DND-41 (cell line): Measurements from ENCODE around the gene SFXN2.

Experiments
- ATAC-seq: fragments of 200-7000 bp; cut with Tn5 transposase; 3 replicates; pipeline ENCODE4 v1.9.1; 2021; ENCODE audit warnings: low read depth; ENCODE audit not compliant: insufficient read depth
- DNase-seq: peaks from one replicate; pipeline ENCODE4 v3.0.0-alpha.2; 2020
- H2AFZ ChIP-seq: 2 replicates; pipeline ENCODE4 v1.6.0; 2012; ENCODE audit warnings: low read depth, low read length
- H3K27ac ChIP-seq: 2 replicates; pipeline ENCODE4 v1.5.1; 2012; ENCODE audit warnings: low read length, inconsistent platforms
- H3K27me3 ChIP-seq: fragments of 200-600 bp; sonication (generic); 2 replicates; pipeline ENCODE4 v1.6.0; 2012; ENCODE audit warnings: low read length, mild to moderate bottlenecking, inconsistent platforms; ENCODE audit not compliant: insufficient read depth, poor library complexity
- H3K36me3 ChIP-seq: 2 replicates; pipeline ENCODE4 v1.5.1; 2012; ENCODE audit warnings: low read length, inconsistent platforms; ENCODE audit not compliant: insufficient read depth
- H3K4me1 ChIP-seq: 2 replicates; pipeline ENCODE4 v1.5.1; 2012; ENCODE audit warnings: mild to moderate bottlenecking, low read length; ENCODE audit not compliant: insufficient read depth
- H3K4me2 ChIP-seq: 2 replicates; pipeline ENCODE4 v1.6.0; 2012; ENCODE audit warnings: mild to moderate bottlenecking, moderate library complexity, low read length, inconsistent platforms; ENCODE audit not compliant: insufficient read depth
- H3K4me3 ChIP-seq, 2 experiments: fragments of 200-600 bp in 1 of 2; shearing (Covaris generic) in 1 of 2; 2 replicates each; pipeline ENCODE4 v1.5.1; 2012 to 2016; ENCODE audit warnings: inconsistent platforms in 2 of 2, low read length in 2 of 2, mild to moderate bottlenecking in 2 of 2, low read depth in 1 of 2, moderate library complexity in 1 of 2
- H3K79me2 ChIP-seq: 2 replicates; pipeline ENCODE4 v1.6.0; 2012; ENCODE audit warnings: low read length, inconsistent platforms; ENCODE audit not compliant: insufficient read depth
- H3K9ac ChIP-seq: 2 replicates; pipeline ENCODE4 v1.6.0; 2012; ENCODE audit warnings: low read depth, mild to moderate bottlenecking, inconsistent platforms, low read length, moderate library complexity
- H3K9me3 ChIP-seq: 2 replicates; pipeline ENCODE4 v1.5.1; 2012; ENCODE audit warnings: low read length, moderate library complexity, mild to moderate bottlenecking, inconsistent platforms; ENCODE audit not compliant: insufficient read depth, severe bottlenecking
- H4K20me1 ChIP-seq: 2 replicates; pipeline ENCODE4 v1.6.0; 2012; ENCODE audit warnings: low read length; ENCODE audit not compliant: insufficient read depth
- EZH2 ChIP-seq: IDR thresholded peaks from 3 replicates; pipeline ENCODE4 v1.6.1; 2012; ENCODE audit warnings: borderline replicate concordance, low read depth, mild to moderate bottlenecking, moderate library complexity, low read length, inconsistent platforms; ENCODE audit not compliant: severe bottlenecking
- TF ChIP-seq, protein P1 (sequence below): IDR thresholded peaks from 2 replicates; pipeline ENCODE4 v1.5.1; 2012; ENCODE audit warnings: borderline replicate concordance, low read length, moderate library complexity, mild to moderate bottlenecking; ENCODE audit not compliant: poor library complexity, severe bottlenecking; ENCODE audit errors: extremely low read depth

SFXN2 gene

DNA sequence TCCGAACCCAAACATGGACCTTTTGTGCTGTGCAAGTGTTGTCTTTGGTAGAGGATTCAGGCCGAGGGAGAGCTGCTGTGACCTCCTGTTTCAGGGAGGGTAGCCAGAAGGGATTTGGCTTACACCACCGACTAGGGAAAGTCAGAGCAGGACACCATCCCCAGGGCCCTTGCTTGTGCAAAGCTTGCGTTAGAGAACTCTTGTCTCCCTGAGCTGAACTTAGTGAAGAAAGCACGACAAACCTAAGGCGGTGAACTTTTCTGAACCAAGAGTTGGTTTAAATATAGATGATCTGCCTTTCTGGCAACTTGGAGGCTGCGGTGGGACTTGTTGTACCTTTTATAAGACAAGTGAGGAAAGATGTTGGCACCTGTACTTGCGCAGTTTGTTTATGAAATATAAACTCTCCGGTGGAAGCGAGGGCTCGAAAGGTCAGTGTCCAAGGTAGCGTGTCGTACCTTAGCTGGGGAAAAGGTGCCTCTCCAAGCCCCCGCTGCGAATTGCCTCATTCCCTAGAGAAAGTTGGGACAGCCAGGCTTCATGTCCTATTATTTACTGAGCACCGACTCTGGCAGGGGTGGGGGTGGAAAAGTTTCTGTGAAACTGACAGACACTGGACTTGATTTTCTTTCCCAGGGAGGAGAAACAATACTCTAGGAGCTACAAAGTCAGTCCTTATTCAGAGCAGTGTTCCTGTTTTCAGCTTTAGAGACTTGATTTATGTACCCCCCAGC is 60.9 kb downstream of the SFXN2 start:
- H3K36me3 ChIP-seq: no peaks in the 10 kb centered on the region; the same call in 1 of the 2 replicates
- no peak for ATAC-seq
- peak overlapping the region; percentile 77 for H3K4me2 ChIP-seq
- peaks cover 41% of the 10 kb centered on the region for H3K4me1 ChIP-seq
- peak overlapping the region; percentile 60 for H2AFZ ChIP-seq
- TF ChIP-seq, protein P1, sequence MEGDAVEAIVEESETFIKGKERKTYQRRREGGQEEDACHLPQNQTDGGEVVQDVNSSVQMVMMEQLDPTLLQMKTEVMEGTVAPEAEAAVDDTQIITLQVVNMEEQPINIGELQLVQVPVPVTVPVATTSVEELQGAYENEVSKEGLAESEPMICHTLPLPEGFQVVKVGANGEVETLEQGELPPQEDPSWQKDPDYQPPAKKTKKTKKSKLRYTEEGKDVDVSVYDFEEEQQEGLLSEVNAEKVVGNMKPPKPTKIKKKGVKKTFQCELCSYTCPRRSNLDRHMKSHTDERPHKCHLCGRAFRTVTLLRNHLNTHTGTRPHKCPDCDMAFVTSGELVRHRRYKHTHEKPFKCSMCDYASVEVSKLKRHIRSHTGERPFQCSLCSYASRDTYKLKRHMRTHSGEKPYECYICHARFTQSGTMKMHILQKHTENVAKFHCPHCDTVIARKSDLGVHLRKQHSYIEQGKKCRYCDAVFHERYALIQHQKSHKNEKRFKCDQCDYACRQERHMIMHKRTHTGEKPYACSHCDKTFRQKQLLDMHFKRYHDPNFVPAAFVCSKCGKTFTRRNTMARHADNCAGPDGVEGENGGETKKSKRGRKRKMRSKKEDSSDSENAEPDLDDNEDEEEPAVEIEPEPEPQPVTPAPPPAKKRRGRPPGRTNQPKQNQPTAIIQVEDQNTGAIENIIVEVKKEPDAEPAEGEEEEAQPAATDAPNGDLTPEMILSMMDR: no peak
- no peak for TF ChIP-seq EZH2
- H3K79me2 ChIP-seq: peaks cover 60% of the 10 kb centered on the region
- peak overlapping the region in 1 of 2 experiments; percentile 61; a peak in 2 of 4 replicates for H3K4me3 ChIP-seq
- no peaks in the 10 kb centered on the region for H3K9me3 ChIP-seq
- peaks cover 9% of the 10 kb centered on the region; the same call in 1 of the 2 replicates for H4K20me1 ChIP-seq
- DNase-seq: no peak
- H3K27ac ChIP-seq: peak overlapping the region; percentile 97
- peak overlapping the region; percentile 73 for H3K9ac ChIP-seq
- H3K27me3 ChIP-seq: no peaks in the 10 kb centered on the region

DNA sequence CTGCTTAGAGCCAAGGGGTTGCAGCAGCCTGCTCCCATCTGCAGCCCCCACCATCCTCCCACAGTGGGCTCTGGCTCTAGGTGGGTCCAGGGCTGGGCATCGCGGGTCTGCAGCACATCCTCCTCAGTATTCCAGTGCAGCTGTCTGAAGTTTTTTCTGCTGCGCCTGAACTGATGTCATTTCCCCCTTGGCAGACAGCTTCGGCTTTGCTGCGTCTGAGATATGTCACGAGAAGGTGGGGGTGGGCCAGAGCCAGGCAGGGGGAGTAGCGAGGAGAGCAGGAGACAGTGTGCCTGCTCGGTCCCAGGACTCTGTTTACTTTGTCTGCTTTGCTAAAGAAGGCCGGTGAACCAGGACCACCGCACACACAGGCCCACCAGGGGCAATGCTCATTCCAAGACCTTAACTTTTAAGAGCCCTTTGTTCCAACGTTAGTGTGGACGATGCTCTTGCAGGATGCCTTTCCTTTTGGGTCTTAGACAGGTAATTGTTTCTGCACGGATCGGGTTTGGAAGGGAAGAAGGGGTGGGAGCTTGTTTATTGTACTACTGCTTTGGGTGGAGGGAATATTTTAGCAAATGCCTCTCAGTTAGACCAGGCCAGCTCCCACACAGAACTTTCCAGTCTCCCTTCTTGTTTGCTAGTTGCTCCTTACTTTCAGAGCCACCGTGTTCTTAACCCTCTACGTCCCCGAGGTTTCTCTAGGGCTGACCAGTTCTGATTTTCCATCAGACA is 61.7 kb downstream of the SFXN2 start:
- H3K36me3 ChIP-seq: peaks cover 4% of the 10 kb centered on the region; the same call in 1 of the 2 replicates
- TF ChIP-seq, protein P1: no peak
- TF ChIP-seq EZH2: no peak
- H3K9me3 ChIP-seq: no peaks in the 10 kb centered on the region
- H4K20me1 ChIP-seq: peaks cover 14% of the 10 kb centered on the region; the same call in 1 of the 2 replicates
- H3K4me3 ChIP-seq: peak overlapping the region; percentile 25 to 61; a peak in 3 of 4 replicates
- ATAC-seq (peak; percentile 65), DNase-seq (peak; percentile 85)
- peaks cover 41% of the 10 kb centered on the region for H3K4me1 ChIP-seq
- peak overlapping the region; percentile 73 for H3K9ac ChIP-seq
- peak overlapping the region; percentile 60 for H2AFZ ChIP-seq
- H3K27ac ChIP-seq: peak overlapping the region; percentile 97
- peak overlapping the region; percentile 77 for H3K4me2 ChIP-seq
- peaks cover 61% of the 10 kb centered on the region for H3K79me2 ChIP-seq
- no peaks in the 10 kb centered on the region for H3K27me3 ChIP-seq

DNA sequence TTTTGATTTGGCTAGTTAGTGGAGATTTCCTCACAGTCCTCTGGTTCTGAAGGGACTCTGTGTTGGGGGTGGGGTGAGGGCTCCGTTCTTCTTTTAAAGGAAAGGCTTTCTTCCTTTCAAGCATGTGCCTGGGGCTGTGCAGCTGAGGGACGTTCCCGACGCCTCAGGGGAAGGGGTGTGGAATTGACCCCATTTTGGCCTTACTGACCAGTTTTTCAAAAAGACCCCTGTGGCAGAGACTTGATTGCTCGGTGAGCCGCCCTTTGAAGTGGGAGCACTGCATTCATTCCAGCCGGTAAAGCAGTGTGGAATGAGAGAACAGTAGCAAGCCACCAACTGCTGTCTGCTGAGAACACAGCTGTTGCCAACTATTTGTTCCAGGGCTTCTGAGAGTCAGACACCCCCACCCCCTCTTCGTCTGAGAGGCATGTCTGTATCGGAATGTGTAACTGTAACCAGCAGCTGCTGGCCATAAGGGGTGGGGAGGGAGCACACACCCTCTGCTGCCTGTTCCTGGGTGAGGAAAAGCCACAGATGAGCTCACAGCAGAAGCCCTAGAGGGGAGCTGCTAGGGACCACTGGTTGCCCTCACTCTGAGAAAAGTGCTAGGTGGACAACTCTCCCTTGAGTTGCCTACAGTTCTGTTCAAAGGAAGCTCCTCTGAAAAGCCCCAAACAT is 62.5 kb downstream of the SFXN2 start:
- Histone ChIP-seq H2AFZ (peak overlapping the region; percentile 18), H3K79me2 (peaks cover 66% of the 10 kb centered on the region), H3K27ac (peak overlapping the region; percentile 97), H3K36me3 (peaks cover 4% of the 10 kb centered on the region; the same call in 1 of the 2 replicates), H3K4me2 (peak overlapping the region; percentile 77), H3K9me3 (no peaks in the 10 kb centered on the region), H3K4me1 (peaks cover 41% of the 10 kb centered on the region), H3K9ac (peak overlapping the region; percentile 73), H4K20me1 (peaks cover 19% of the 10 kb centered on the region; the same call in 1 of the 2 replicates), H3K4me3 (peak overlapping the region; percentile 25 to 61; a peak in 3 of 4 replicates), H3K27me3 (no peaks in the 10 kb centered on the region)
- peak; percentile 92 for ATAC-seq
- TF ChIP-seq EZH2: no peak
- TF ChIP-seq, protein P1: peak; percentile 35
- peak; percentile 97 for DNase-seq
